ENCODE data around the gene SGMS2. TPM values are rescaled to one million over a fixed set of nuclear protein-coding genes. Genes with fewer than 3 reads are reported as not detected.

Gene SGMS2
- total RNA-seq, 1 donor from 2014 or later = 0.26 TPM

DNA sequence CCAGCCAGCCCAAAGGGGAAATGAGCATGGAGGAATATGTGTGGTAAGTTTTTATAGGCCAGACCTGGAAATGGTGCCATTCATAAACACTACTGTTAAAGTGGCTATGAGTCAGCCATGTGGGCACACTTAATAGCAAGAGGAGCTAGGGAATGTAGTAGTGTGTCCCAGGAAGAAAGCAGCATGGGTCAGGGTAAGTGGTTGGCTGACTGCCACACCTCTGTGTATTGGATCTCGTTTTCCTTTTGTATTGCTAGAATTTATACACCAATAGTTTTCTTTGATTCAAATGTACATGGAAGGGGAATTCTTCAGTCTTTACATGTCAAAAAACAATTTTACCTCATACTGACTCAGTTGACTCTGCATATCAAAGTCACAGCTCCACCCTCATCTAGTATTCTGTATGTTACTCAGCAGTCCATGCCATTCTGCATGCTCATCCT, 22.9 kb upstream of the SGMS2 start:
- Mint-ChIP-seq H3K4me3 (ENCODE audit: unreplicated experiment) (no peak overlapping the region), H3K27ac (ENCODE audit: unreplicated experiment) (no peak overlapping the region), H3K27me3 (ENCODE audit: unreplicated experiment) (no peaks in the 10 kb centered on the region), H3K4me1 (ENCODE audit: unreplicated experiment) (peaks cover 5% of the 10 kb centered on the region), H3K36me3 (ENCODE audit: low read depth, unreplicated experiment) (no peaks in the 10 kb centered on the region), H3K9me3 (ENCODE audit: unreplicated experiment) (no peaks in the 10 kb centered on the region)
- DNase-seq (ENCODE audit: low spot score) = no peak
- TF ChIP-seq, protein P1, sequence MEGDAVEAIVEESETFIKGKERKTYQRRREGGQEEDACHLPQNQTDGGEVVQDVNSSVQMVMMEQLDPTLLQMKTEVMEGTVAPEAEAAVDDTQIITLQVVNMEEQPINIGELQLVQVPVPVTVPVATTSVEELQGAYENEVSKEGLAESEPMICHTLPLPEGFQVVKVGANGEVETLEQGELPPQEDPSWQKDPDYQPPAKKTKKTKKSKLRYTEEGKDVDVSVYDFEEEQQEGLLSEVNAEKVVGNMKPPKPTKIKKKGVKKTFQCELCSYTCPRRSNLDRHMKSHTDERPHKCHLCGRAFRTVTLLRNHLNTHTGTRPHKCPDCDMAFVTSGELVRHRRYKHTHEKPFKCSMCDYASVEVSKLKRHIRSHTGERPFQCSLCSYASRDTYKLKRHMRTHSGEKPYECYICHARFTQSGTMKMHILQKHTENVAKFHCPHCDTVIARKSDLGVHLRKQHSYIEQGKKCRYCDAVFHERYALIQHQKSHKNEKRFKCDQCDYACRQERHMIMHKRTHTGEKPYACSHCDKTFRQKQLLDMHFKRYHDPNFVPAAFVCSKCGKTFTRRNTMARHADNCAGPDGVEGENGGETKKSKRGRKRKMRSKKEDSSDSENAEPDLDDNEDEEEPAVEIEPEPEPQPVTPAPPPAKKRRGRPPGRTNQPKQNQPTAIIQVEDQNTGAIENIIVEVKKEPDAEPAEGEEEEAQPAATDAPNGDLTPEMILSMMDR (IDR thresholded peaks at IDR 0.05; ENCODE audit: unreplicated experiment) = no peak

DNA sequence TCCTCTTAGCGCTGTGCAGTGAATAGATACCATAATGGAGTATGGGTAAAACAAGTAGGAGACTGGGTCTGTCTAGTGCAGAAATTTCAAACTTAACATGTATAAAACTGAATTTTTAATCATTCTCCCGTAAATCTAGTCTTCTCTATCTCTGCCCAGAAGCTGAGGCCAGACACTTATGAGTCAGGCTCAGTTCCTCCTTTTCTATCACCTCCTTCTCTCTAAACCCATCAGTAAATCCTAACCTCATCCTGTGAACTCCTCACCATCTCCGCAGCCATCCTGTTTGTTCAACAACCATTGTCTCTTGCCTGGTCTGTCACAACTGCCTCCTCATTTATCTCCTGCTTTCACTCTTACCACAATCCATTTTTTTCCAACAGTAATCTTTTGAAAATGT, 19.8 kb upstream of the SGMS2 start:
- peaks cover 5% of the 10 kb centered on the region for H3K4me1 Mint-ChIP-seq (ENCODE audit: unreplicated experiment)
- no peak for DNase-seq (ENCODE audit: low spot score)
- no peak overlapping the region for H3K4me3 Mint-ChIP-seq (ENCODE audit: unreplicated experiment)
- H3K27me3 Mint-ChIP-seq (ENCODE audit: unreplicated experiment) = no peaks in the 10 kb centered on the region
- H3K27ac Mint-ChIP-seq (ENCODE audit: unreplicated experiment) = no peak overlapping the region
- H3K9me3 Mint-ChIP-seq (ENCODE audit: unreplicated experiment) = no peaks in the 10 kb centered on the region
- TF ChIP-seq, protein P1 (IDR thresholded peaks at IDR 0.05; ENCODE audit: unreplicated experiment) = no peak
- no peaks in the 10 kb centered on the region for H3K36me3 Mint-ChIP-seq (ENCODE audit: low read depth, unreplicated experiment)

DNA sequence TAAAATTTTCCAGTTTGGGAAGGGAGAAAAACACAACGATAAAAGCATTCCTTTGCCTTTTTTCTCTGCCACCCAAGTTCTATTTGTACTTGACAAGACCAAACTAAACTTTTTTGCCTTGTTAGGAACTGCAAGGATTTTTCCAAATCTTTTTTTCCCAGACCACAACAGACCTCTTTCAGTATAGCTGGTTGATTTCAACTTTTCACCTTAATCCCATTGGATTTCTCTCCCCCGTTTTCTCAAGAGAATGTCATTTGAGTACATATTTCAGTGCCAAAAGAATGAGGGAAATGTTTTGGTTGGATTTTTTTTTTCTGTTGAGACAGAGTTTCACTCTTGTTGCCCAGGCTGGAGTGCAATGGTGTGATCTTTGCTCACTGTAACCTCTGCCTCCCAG, 18.5 kb upstream of the SGMS2 start:
- no peaks in the 10 kb centered on the region for H3K9me3 Mint-ChIP-seq (ENCODE audit: unreplicated experiment)
- no peaks in the 10 kb centered on the region for H3K36me3 Mint-ChIP-seq (ENCODE audit: low read depth, unreplicated experiment)
- no peak overlapping the region for H3K4me3 Mint-ChIP-seq (ENCODE audit: unreplicated experiment)
- TF ChIP-seq, protein P1 (IDR thresholded peaks at IDR 0.05; ENCODE audit: unreplicated experiment) = no peak
- DNase-seq (ENCODE audit: low spot score) = no peak
- H3K4me1 Mint-ChIP-seq (ENCODE audit: unreplicated experiment) = no peaks in the 10 kb centered on the region
- no peak overlapping the region for H3K27ac Mint-ChIP-seq (ENCODE audit: unreplicated experiment)
- no peaks in the 10 kb centered on the region for H3K27me3 Mint-ChIP-seq (ENCODE audit: unreplicated experiment)

DNA sequence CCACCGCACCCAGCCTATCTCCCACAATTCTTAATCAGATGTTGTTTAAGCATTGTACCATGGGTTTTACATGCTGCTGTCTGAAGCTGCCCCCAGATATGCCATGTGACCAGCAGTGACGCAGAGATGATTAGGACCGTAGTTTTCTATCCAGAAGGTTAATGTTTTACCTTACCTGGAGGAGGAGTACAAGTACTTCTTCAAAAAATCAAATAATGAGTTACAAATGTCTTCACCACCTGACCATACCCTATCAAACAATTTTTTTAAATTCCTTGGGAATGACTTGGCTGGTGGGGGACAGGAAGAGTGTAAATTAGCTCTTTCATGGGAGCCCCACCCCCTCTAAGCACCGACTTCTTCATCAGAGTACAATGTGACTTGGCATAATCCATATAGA, 16.2 kb upstream of the SGMS2 start:
- H3K27me3 Mint-ChIP-seq (ENCODE audit: unreplicated experiment) = no peaks in the 10 kb centered on the region
- TF ChIP-seq, protein P1 (IDR thresholded peaks at IDR 0.05; ENCODE audit: unreplicated experiment) = no peak
- H3K4me3 Mint-ChIP-seq (ENCODE audit: unreplicated experiment) = no peak overlapping the region

DNA sequence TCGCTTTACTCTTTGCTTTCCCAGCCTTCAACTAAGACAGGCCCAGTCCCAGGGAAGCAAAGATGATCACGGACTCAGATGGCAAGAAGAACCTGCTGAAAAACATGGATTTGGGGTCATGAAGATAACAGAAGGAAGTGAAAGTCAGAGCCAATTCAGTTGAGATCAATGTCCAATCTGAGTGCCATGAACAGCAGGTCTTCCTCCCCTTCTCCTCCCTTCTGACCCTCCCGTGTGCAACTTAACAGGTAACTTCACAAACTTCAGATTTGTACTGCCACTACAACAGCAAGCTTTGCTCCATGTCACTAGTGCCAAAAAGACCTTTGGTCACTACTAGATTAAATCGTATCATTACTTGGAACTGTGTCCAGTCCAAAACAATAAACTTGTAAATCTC, 15.5 kb upstream of the SGMS2 start:
- Mint-ChIP-seq H3K4me3 (ENCODE audit: unreplicated experiment) (no peak overlapping the region), H3K36me3 (ENCODE audit: low read depth, unreplicated experiment) (no peaks in the 10 kb centered on the region), H3K4me1 (ENCODE audit: unreplicated experiment) (no peaks in the 10 kb centered on the region), H3K27me3 (ENCODE audit: unreplicated experiment) (no peaks in the 10 kb centered on the region), H3K27ac (ENCODE audit: unreplicated experiment) (no peak overlapping the region), H3K9me3 (ENCODE audit: unreplicated experiment) (no peaks in the 10 kb centered on the region)
- TF ChIP-seq, protein P1 (IDR thresholded peaks at IDR 0.05; ENCODE audit: unreplicated experiment) = no peak
- no peak for DNase-seq (ENCODE audit: low spot score)

More for the DNA sequence above, 16.2 kb upstream of the SGMS2 start:
- no peak for DNase-seq (ENCODE audit: low spot score)
- H3K27ac Mint-ChIP-seq (ENCODE audit: unreplicated experiment) = no peak overlapping the region
- H3K36me3 Mint-ChIP-seq (ENCODE audit: low read depth, unreplicated experiment) = no peaks in the 10 kb centered on the region
- no peaks in the 10 kb centered on the region for H3K9me3 Mint-ChIP-seq (ENCODE audit: unreplicated experiment)
- H3K4me1 Mint-ChIP-seq (ENCODE audit: unreplicated experiment) = no peaks in the 10 kb centered on the region

Measured in endothelial cell (in vitro differentiated cells).